Prostate gland (tissue), 2 donors: ENCODE measurements around the gene CRAT.

Experiments
- CTCF ChIP-seq, 4 experiments: fragments of 200-600 bp in 2 of 4; fragments of 450-650 bp in 2 of 4; sonication (generic) in 2 of 4; IDR thresholded peaks; 1 replicate in 3 of 4; 2 replicates in 1 of 4; pipeline ENCODE4 v1.5.1; 2016 to 2019; ENCODE audit warnings: antibody characterized with exemption in 4 of 4, mild to moderate bottlenecking in 2 of 4, moderate library complexity in 2 of 4
- POLR2AphosphoS5 ChIP-seq: sonication (generic); formaldehyde crosslinking; IDR thresholded peaks from one replicate; pipeline ENCODE4 v1.6.1; 2017; ENCODE audit warnings: antibody characterized with exemption

GRCh38 chr9:129150122-129150521 lies 39.5 kb upstream of the CRAT start:
- no peak for TF ChIP-seq POLR2AphosphoS5
- TF ChIP-seq CTCF (IDR thresholded peaks at IDR 0.05), result no peak
